Trophoblast cell (in vitro differentiated cells and primary cell): ENCODE measurements around the gene OR52E8.

Experiments used
- DNase-seq, 2 donors: peaks; one replicate each; pipeline ENCODE4 v3.0.0-alpha.2; 2016
- H2AFZ ChIP-seq: 2 replicates; pipeline ENCODE4 v1.6.1; 2013; ENCODE audit warnings: low read length, moderate library complexity, mild to moderate bottlenecking; ENCODE audit not compliant: insufficient read depth, poor library complexity
- H2AK5ac ChIP-seq: 2 replicates; pipeline ENCODE4 v1.6.1; 2013; ENCODE audit warnings: mild to moderate bottlenecking, low read length
- H2BK120ac ChIP-seq: 2 replicates; pipeline ENCODE4 v1.6.1; 2013; ENCODE audit warnings: low read length, mild to moderate bottlenecking, moderate library complexity; ENCODE audit not compliant: insufficient read depth, poor library complexity
- H2BK12ac ChIP-seq: 2 replicates; pipeline ENCODE4 v1.6.1; 2013; ENCODE audit warnings: mild to moderate bottlenecking, low read length, moderate library complexity
- H2BK5ac ChIP-seq: 2 replicates; pipeline ENCODE4 v1.6.1; 2013; ENCODE audit warnings: low read length, low read depth, moderate library complexity, mild to moderate bottlenecking; ENCODE audit not compliant: poor library complexity
- H3K14ac ChIP-seq: 2 replicates; pipeline ENCODE4 v1.6.1; 2013; ENCODE audit warnings: mild to moderate bottlenecking, low read length
- H3K18ac ChIP-seq: 2 replicates; pipeline ENCODE4 v1.6.1; 2013; ENCODE audit warnings: mild to moderate bottlenecking, low read length
- H3K23ac ChIP-seq: 2 replicates; pipeline ENCODE4 v1.6.1; 2013; ENCODE audit warnings: low read length
- H3K27ac ChIP-seq: 2 replicates; pipeline ENCODE4 v1.5.1; 2013; ENCODE audit warnings: low read depth, mild to moderate bottlenecking, inconsistent platforms, low read length, moderate library complexity
- H3K27me3 ChIP-seq: 2 replicates; pipeline ENCODE4 v1.6.1; 2013; ENCODE audit warnings: inconsistent platforms, mild to moderate bottlenecking, low read length, moderate library complexity; ENCODE audit not compliant: insufficient read depth
- H3K36me3 ChIP-seq, 2 experiments: 1 replicate in 1 of 2; 2 replicates in 1 of 2; pipeline ENCODE4 v1.6.1; 2013; ENCODE audit warnings: low read length in 2 of 2, mild to moderate bottlenecking in 2 of 2, moderate library complexity in 1 of 2; ENCODE audit not compliant: insufficient read depth in 2 of 2, control insufficient read depth in 1 of 2
- H3K4ac ChIP-seq: 2 replicates; pipeline ENCODE4 v1.6.1; 2013; ENCODE audit warnings: low read depth, mild to moderate bottlenecking, low read length, moderate library complexity
- H3K4me1 ChIP-seq, 2 experiments: 1 replicate in 1 of 2; 2 replicates in 1 of 2; pipeline ENCODE4 v1.6.1; 2013; ENCODE audit warnings: low read length in 2 of 2, mild to moderate bottlenecking in 2 of 2, moderate library complexity in 1 of 2; ENCODE audit not compliant: insufficient read depth in 2 of 2, control insufficient read depth in 1 of 2
- H3K4me2 ChIP-seq: 2 replicates; pipeline ENCODE4 v1.6.1; 2013; ENCODE audit warnings: inconsistent platforms, mild to moderate bottlenecking, low read length, moderate library complexity
- H3K4me3 ChIP-seq: 2 replicates; pipeline ENCODE4 v1.5.1; 2013; ENCODE audit warnings: mild to moderate bottlenecking, low read depth, low read length, inconsistent platforms
- H3K79me1 ChIP-seq: one replicate; pipeline ENCODE4 v1.6.1; 2013; ENCODE audit warnings: low read length
- H3K79me2 ChIP-seq: 2 replicates; pipeline ENCODE4 v1.6.1; 2013; ENCODE audit warnings: low read length, mild to moderate bottlenecking; ENCODE audit not compliant: control insufficient read depth, insufficient read depth, poor library complexity
- H3K9ac ChIP-seq: 2 replicates; pipeline ENCODE4 v1.6.1; 2013; ENCODE audit warnings: mild to moderate bottlenecking, low read length
- H3K9me3 ChIP-seq: 2 replicates; pipeline ENCODE4 v1.6.1; 2013; ENCODE audit warnings: low read depth, mild to moderate bottlenecking, control low read depth, inconsistent platforms, low read length; ENCODE audit not compliant: insufficient read depth
- H4K12ac ChIP-seq: 2 replicates; pipeline ENCODE4 v1.6.1; 2013; ENCODE audit warnings: low read depth, mild to moderate bottlenecking, low read length, moderate library complexity
- H4K8ac ChIP-seq: 2 replicates; pipeline ENCODE4 v1.6.1; 2013; ENCODE audit warnings: low read depth, mild to moderate bottlenecking, low read length, moderate library complexity
- H4K91ac ChIP-seq: one replicate; pipeline ENCODE4 v1.6.1; 2013; ENCODE audit warnings: low read depth, mild to moderate bottlenecking, low read length, moderate library complexity
- WGBS: extraction: QIAGEN DNeasy Blood & Tissue Kit; methylation state at CpG from one replicate; pipeline ENCODE4 v1.1.7; 2013; ENCODE audit warnings: missing lambda C conversion rate; ENCODE audit not compliant: insufficient read length, insufficient coverage; ENCODE audit errors: extremely low coverage; 5-methylcytosine and 5-hydroxymethylcytosine counted together

OR52E8 gene

GRCh38 chr11:5878564-5878963 is 21.1 kb upstream of the OR52E8 start:
- Histone ChIP-seq H3K9ac (no peak overlapping the region), H3K18ac (no peak overlapping the region), H3K14ac (no peak overlapping the region), H3K79me1 (no peaks in the 10 kb centered on the region), H2BK12ac (no peak overlapping the region), H3K4me3 (no peak overlapping the region), H3K79me2 (no peaks in the 10 kb centered on the region), H3K9me3 (no peaks in the 10 kb centered on the region), H3K23ac (no peak overlapping the region), H4K12ac (no peak overlapping the region), H2BK120ac (no peak overlapping the region), H3K4me1 (no peaks in the 10 kb centered on the region), H3K36me3 (no peaks in the 10 kb centered on the region), H3K4me2 (no peak overlapping the region), H2AK5ac (no peak overlapping the region), H3K4ac (no peak overlapping the region), H4K8ac (no peak overlapping the region), H2AFZ (no peak overlapping the region), H3K27me3 (no peaks in the 10 kb centered on the region), H2BK5ac (no peak overlapping the region), H3K27ac (no peak overlapping the region), H4K91ac (no peak overlapping the region)
- no CpG with 5 or more reads among the region's 2 CpGs for WGBS
- no peak for DNase-seq

GRCh38 chr11:5865826-5866225 is 8.3 kb upstream of the OR52E8 start:
- H2BK120ac ChIP-seq: no peak overlapping the region
- H3K4ac ChIP-seq: no peak overlapping the region
- H3K23ac ChIP-seq: no peak overlapping the region
- no peaks in the 10 kb centered on the region for H3K36me3 ChIP-seq
- H3K4me2 ChIP-seq: no peak overlapping the region
- no peak for DNase-seq
- H4K91ac ChIP-seq: no peak overlapping the region
- no peak overlapping the region for H4K12ac ChIP-seq
- H3K9me3 ChIP-seq: no peaks in the 10 kb centered on the region
- no peak overlapping the region for H2BK12ac ChIP-seq
- H3K79me2 ChIP-seq: no peaks in the 10 kb centered on the region
- no peak overlapping the region for H3K27ac ChIP-seq
- no peak overlapping the region for H3K9ac ChIP-seq
- no peak overlapping the region for H2BK5ac ChIP-seq
- no CpG with 5 or more reads among the region's 2 CpGs for WGBS
- no peak overlapping the region for H4K8ac ChIP-seq
- H2AK5ac ChIP-seq: no peak overlapping the region
- H3K4me3 ChIP-seq: no peak overlapping the region
- no peaks in the 10 kb centered on the region for H3K27me3 ChIP-seq
- no peaks in the 10 kb centered on the region for H3K4me1 ChIP-seq
- H3K18ac ChIP-seq: no peak overlapping the region
- H3K14ac ChIP-seq: no peak overlapping the region
- no peaks in the 10 kb centered on the region for H3K79me1 ChIP-seq
- H2AFZ ChIP-seq: no peak overlapping the region

- H3K27ac ChIP-seq: no peak overlapping the region
- H4K12ac ChIP-seq: no peak overlapping the region
- H3K4me3 ChIP-seq: no peak overlapping the region
- no peak overlapping the region for H2AFZ ChIP-seq
- H3K4ac ChIP-seq: no peak overlapping the region
- no peak overlapping the region for H2AK5ac ChIP-seq
- no peak overlapping the region for H4K8ac ChIP-seq
- no peaks in the 10 kb centered on the region for H3K36me3 ChIP-seq
- H4K91ac ChIP-seq: no peak overlapping the region
- no peak overlapping the region for H2BK120ac ChIP-seq
- H3K4me2 ChIP-seq: no peak overlapping the region
- no peak overlapping the region for H3K23ac ChIP-seq
- no peaks in the 10 kb centered on the region for H3K4me1 ChIP-seq
- WGBS: no CpG with 5 or more reads among the region's 1 CpG
- H3K9ac ChIP-seq: no peak overlapping the region
- no peaks in the 10 kb centered on the region for H3K79me2 ChIP-seq
- H3K18ac ChIP-seq: no peak overlapping the region
- no peaks in the 10 kb centered on the region for H3K27me3 ChIP-seq
- H3K9me3 ChIP-seq: no peaks in the 10 kb centered on the region
- H3K79me1 ChIP-seq: no peaks in the 10 kb centered on the region
- H2BK12ac ChIP-seq: no peak overlapping the region
- H2BK5ac ChIP-seq: no peak overlapping the region
- no peak overlapping the region for H3K14ac ChIP-seq
- no peak for DNase-seq
These were observed 6.5 kb downstream of the OR52E8 start for GRCh38 chr11:5851002-5851401.

GRCh38 chr11:5847711-5848110 is 9.8 kb downstream of the OR52E8 start:
- Histone ChIP-seq H3K79me2 (no peaks in the 10 kb centered on the region), H3K27ac (no peak overlapping the region), H4K91ac (no peak overlapping the region), H3K4ac (no peak overlapping the region), H3K14ac (no peak overlapping the region), H4K8ac (no peak overlapping the region), H2BK12ac (no peak overlapping the region), H2AFZ (no peak overlapping the region), H3K4me2 (no peak overlapping the region), H3K4me3 (no peak overlapping the region), H3K9ac (no peak overlapping the region), H3K18ac (no peak overlapping the region), H4K12ac (no peak overlapping the region), H3K23ac (no peak overlapping the region), H3K36me3 (no peaks in the 10 kb centered on the region), H2AK5ac (no peak overlapping the region), H3K9me3 (no peaks in the 10 kb centered on the region), H3K79me1 (no peaks in the 10 kb centered on the region), H2BK5ac (no peak overlapping the region), H3K27me3 (no peaks in the 10 kb centered on the region), H3K4me1 (no peaks in the 10 kb centered on the region), H2BK120ac (no peak overlapping the region)
- DNase-seq: no peak

GRCh38 chr11:5846701-5847100 is 10.8 kb downstream of the OR52E8 start:
- H2BK5ac ChIP-seq: no peak overlapping the region
- H2BK12ac ChIP-seq: no peak overlapping the region
- H3K9ac ChIP-seq: no peak overlapping the region
- no peak overlapping the region for H2AFZ ChIP-seq
- no peak overlapping the region for H3K4me3 ChIP-seq
- DNase-seq: no peak
- H2AK5ac ChIP-seq: no peak overlapping the region
- no peaks in the 10 kb centered on the region for H3K36me3 ChIP-seq
- H3K18ac ChIP-seq: no peak overlapping the region
- H3K4me1 ChIP-seq: no peaks in the 10 kb centered on the region
- H3K79me2 ChIP-seq: no peaks in the 10 kb centered on the region
- H4K8ac ChIP-seq: no peak overlapping the region
- no peak overlapping the region for H3K4me2 ChIP-seq
- H3K14ac ChIP-seq: no peak overlapping the region
- no peak overlapping the region for H3K23ac ChIP-seq
- H2BK120ac ChIP-seq: no peak overlapping the region
- WGBS: no CpG with 5 or more reads among the region's 1 CpG
- H3K27ac ChIP-seq: no peak overlapping the region
- H3K27me3 ChIP-seq: no peaks in the 10 kb centered on the region
- no peaks in the 10 kb centered on the region for H3K79me1 ChIP-seq
- no peak overlapping the region for H4K91ac ChIP-seq
- H3K4ac ChIP-seq: no peak overlapping the region
- no peaks in the 10 kb centered on the region for H3K9me3 ChIP-seq
- no peak overlapping the region for H4K12ac ChIP-seq
